Prostate gland (tissue), 2 donors: Measurements from ENCODE around the gene ITGB1.
"Not testable (repeated sequence)": the region's sequence is repeated elsewhere in the genome, so short reads cannot be mapped to it uniquely, and the experiment has no call there.

Experiments used
- POLR2A ChIP-seq: fragments of 450-650 bp; IDR thresholded peaks from one replicate; pipeline ENCODE4 v1.6.1; 2016; ENCODE audit warnings: antibody characterized with exemption, mild to moderate bottlenecking
- POLR2AphosphoS5 ChIP-seq: sonication (generic); formaldehyde crosslinking; IDR thresholded peaks from one replicate; pipeline ENCODE4 v1.6.1; 2017; ENCODE audit warnings: antibody characterized with exemption
- TF ChIP-seq, protein P1 (sequence below), 4 experiments: fragments of 200-600 bp in 2 of 4; fragments of 450-650 bp in 2 of 4; sonication (generic) in 2 of 4; IDR thresholded peaks; 1 replicate in 3 of 4; 2 replicates in 1 of 4; pipeline ENCODE4 v1.5.1; 2016 to 2019; ENCODE audit warnings: antibody characterized with exemption in 4 of 4, mild to moderate bottlenecking in 2 of 4, moderate library complexity in 2 of 4

DNA sequence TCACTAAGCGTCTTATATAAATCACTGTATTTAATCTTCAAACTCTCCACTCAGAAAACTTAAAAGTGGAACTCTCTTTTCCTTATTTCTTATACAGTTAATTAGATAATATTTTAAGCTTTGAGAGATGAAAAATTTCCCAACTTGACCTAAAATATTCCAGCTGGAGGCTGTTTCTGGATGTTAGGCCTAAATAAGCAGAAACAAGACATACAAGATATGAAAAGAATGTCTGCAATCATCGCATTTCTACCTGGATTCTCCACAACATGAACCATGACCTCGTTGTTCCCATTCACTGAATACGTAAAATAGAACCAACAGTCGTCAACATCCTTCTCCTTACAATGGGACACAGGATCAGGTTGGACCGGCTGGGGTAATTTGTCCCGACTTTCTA lies 48.1 kb downstream of the ITGB1 start:
- TF ChIP-seq, protein P1, sequence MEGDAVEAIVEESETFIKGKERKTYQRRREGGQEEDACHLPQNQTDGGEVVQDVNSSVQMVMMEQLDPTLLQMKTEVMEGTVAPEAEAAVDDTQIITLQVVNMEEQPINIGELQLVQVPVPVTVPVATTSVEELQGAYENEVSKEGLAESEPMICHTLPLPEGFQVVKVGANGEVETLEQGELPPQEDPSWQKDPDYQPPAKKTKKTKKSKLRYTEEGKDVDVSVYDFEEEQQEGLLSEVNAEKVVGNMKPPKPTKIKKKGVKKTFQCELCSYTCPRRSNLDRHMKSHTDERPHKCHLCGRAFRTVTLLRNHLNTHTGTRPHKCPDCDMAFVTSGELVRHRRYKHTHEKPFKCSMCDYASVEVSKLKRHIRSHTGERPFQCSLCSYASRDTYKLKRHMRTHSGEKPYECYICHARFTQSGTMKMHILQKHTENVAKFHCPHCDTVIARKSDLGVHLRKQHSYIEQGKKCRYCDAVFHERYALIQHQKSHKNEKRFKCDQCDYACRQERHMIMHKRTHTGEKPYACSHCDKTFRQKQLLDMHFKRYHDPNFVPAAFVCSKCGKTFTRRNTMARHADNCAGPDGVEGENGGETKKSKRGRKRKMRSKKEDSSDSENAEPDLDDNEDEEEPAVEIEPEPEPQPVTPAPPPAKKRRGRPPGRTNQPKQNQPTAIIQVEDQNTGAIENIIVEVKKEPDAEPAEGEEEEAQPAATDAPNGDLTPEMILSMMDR (IDR thresholded peaks at IDR 0.05): not testable (repeated sequence)
- TF ChIP-seq POLR2AphosphoS5, POLR2A: not testable (repeated sequence)
